Neural cell (in vitro differentiated cells): ENCODE results near the gene FRA10AC1. TPM values are rescaled to one million over a fixed set of nuclear protein-coding genes. Genes with fewer than 3 reads are reported as not detected.

Source experiments
- H2AFZ ChIP-seq: fragments of 200-600, 300-800 bp; sonication (generic), shearing (Covaris generic); 2 replicates; pipeline ENCODE4 v1.6.0; 2014; ENCODE audit warnings: low read depth, mild to moderate bottlenecking, antibody characterized with exemption, low read length, moderate library complexity
- H3F3A ChIP-seq: fragments of 200-600 bp; shearing (Covaris generic); 2 replicates; pipeline ENCODE4 v1.6.1; 2016; ENCODE audit warnings: mild to moderate bottlenecking, moderate library complexity, mixed read lengths, antibody characterized with exemption, low read length; ENCODE audit not compliant: insufficient read depth, poor library complexity, severe bottlenecking
- H3K27ac ChIP-seq: fragments of 200-600, 300-800 bp; sonication (generic), shearing (Covaris generic); 2 replicates; pipeline ENCODE4 v1.5.1; 2014; ENCODE audit warnings: mild to moderate bottlenecking, low read length, moderate library complexity
- H3K27me3 ChIP-seq: fragments of 300-800, 200-600 bp; sonication (generic), shearing (Covaris generic); 2 replicates; pipeline ENCODE4 v1.6.0; 2014; ENCODE audit warnings: mild to moderate bottlenecking, low read depth, low read length, moderate library complexity; ENCODE audit not compliant: insufficient read depth
- H3K36me3 ChIP-seq: fragments of 300-800, 200-600 bp; sonication (generic), shearing (Covaris generic); 2 replicates; pipeline ENCODE4 v1.5.1; 2014; ENCODE audit warnings: mild to moderate bottlenecking, antibody characterized with exemption, low read length, moderate library complexity; ENCODE audit not compliant: insufficient read depth
- H3K4me2 ChIP-seq: fragments of 300-800, 200-600 bp; sonication (generic), shearing (Covaris generic); 2 replicates; pipeline ENCODE4 v1.6.0; 2014; ENCODE audit warnings: mild to moderate bottlenecking, low read length
- H3K4me3 ChIP-seq: fragments of 300-800, 200-600 bp; sonication (generic), shearing (Covaris generic); 2 replicates; pipeline ENCODE4 v1.5.1; 2014; ENCODE audit warnings: mild to moderate bottlenecking, low read length, moderate library complexity
- H3K79me2 ChIP-seq: fragments of 200-600 bp; shearing (Covaris generic); replicated peaks from 2 replicates; pipeline ENCODE4 v1.6.0; 2014; ENCODE audit warnings: mild to moderate bottlenecking, low read length, moderate library complexity; ENCODE audit not compliant: insufficient read depth
- H3K9ac ChIP-seq: fragments of 300-800, 200-600 bp; sonication (generic), shearing (Covaris generic); 2 replicates; pipeline ENCODE4 v1.6.1; 2016; ENCODE audit warnings: mild to moderate bottlenecking, low read length, mixed read lengths
- H3K9me2 ChIP-seq: fragments of 200-600 bp; shearing (Covaris generic); 2 replicates; pipeline ENCODE4 v1.6.1; 2016; ENCODE audit warnings: mild to moderate bottlenecking, low read length, mixed read lengths; ENCODE audit not compliant: insufficient read depth
- H3K9me3 ChIP-seq: fragments of 200-600, 300-800 bp; sonication (generic), shearing (Covaris generic); 2 replicates; pipeline ENCODE4 v1.6.1; 2016; ENCODE audit warnings: mild to moderate bottlenecking, mixed run types, low read length, moderate library complexity, mixed read lengths
- H4K20me1 ChIP-seq: fragments of 200-600 bp; shearing (Covaris generic); 2 replicates; pipeline ENCODE4 v1.6.1; 2016; ENCODE audit warnings: mild to moderate bottlenecking, mixed run types; ENCODE audit not compliant: insufficient read depth
- EP300 ChIP-seq: fragments of 450-650 bp; conservative IDR thresholded peaks from 2 replicates; pipeline ENCODE4 v1.6.1; 2014; ENCODE audit warnings: antibody characterized with exemption, mild to moderate bottlenecking, moderate library complexity; ENCODE audit not compliant: poor library complexity, severe bottlenecking
- EZH2 ChIP-seq: fragments of 200-600, 300-800 bp; shearing (Covaris generic), sonication (generic); IDR thresholded peaks from 2 replicates; pipeline ENCODE4 v1.6.1; 2014; ENCODE audit warnings: antibody characterized with exemption, low read length, borderline replicate concordance, mild to moderate bottlenecking; ENCODE audit not compliant: insufficient read depth, poor library complexity, severe bottlenecking
- MXI1 ChIP-seq: fragments of 450-650 bp; conservative IDR thresholded peaks from 2 replicates; pipeline ENCODE4 v1.6.1; 2014; ENCODE audit warnings: antibody characterized with exemption, mild to moderate bottlenecking; ENCODE audit not compliant: poor library complexity, severe bottlenecking
- POLR2AphosphoS5 ChIP-seq: IDR thresholded peaks from 2 replicates; pipeline ENCODE4 v1.6.1; 2012
- RAD21 ChIP-seq: fragments of 450-650 bp; conservative IDR thresholded peaks from 2 replicates; pipeline ENCODE4 v1.6.1; 2014; ENCODE audit warnings: antibody characterized with exemption, mild to moderate bottlenecking, moderate library complexity
- SMC3 ChIP-seq: fragments of 450-650 bp; conservative IDR thresholded peaks from 2 replicates; pipeline ENCODE4 v1.6.1; 2014; ENCODE audit warnings: antibody characterized with exemption, mild to moderate bottlenecking, moderate library complexity; ENCODE audit not compliant: poor library complexity
- TAF1 ChIP-seq: IDR thresholded peaks from 2 replicates; pipeline ENCODE4 v1.6.1; 2012; ENCODE audit warnings: low read depth
- polyA plus RNA-seq: library from polyadenylated mRNA; depleted of rRNA; stranded (reverse); fragments of >200 nt; gene quantifications from 2 replicates; pipeline ENCODE4 v1.2.3, GENCODE V29; 2014
- TF ChIP-seq, protein P1 (sequence below): fragments of 450-650 bp; IDR thresholded peaks from 2 replicates; pipeline ENCODE4 v1.5.1; 2014; ENCODE audit warnings: antibody characterized with exemption, mild to moderate bottlenecking, moderate library complexity; ENCODE audit not compliant: poor library complexity, severe bottlenecking
- TF ChIP-seq, protein P2 (sequence below): IDR thresholded peaks from 2 replicates; pipeline ENCODE4 v1.6.1; 2012; ENCODE audit warnings: borderline replicate concordance

Gene FRA10AC1
- polyA plus RNA-seq, 1 donor from 2014 or later = 22.8 TPM

DNA sequence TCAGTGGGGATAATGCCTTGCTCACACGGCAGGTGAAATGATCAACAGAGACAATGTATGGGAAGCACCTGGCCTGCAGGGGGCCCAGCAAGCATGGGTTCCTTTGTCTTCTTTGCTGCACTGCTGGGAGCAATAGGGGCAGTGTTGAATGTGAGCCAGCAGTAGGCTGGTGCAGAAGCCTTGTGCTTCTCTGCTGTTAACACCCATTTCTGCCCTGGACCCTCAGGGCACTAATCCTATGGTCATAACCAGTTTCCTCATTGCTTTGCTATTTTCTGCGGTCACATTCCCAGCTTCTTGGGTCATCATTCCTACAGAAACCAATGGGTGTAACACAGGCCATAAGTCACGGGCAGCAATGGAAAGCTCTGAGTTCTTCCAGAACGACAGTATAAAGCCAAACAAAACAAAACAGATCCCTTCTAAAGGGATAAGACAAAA lies 44.5 kb upstream of the FRA10AC1 start:
- Histone ChIP-seq H3K4me3 (no peak overlapping the region), H3F3A (no peaks in the 10 kb centered on the region), H2AFZ (no peak overlapping the region), H3K4me2 (no peak overlapping the region), H3K27ac (no peak overlapping the region), H3K27me3 (no peaks in the 10 kb centered on the region), H3K79me2 (no peaks in the 10 kb centered on the region), H3K36me3 (no peaks in the 10 kb centered on the region), H3K9me2 (no peaks in the 10 kb centered on the region), H3K9ac (no peak overlapping the region), H3K9me3 (no peaks in the 10 kb centered on the region), H4K20me1 (no peaks in the 10 kb centered on the region)
- TF ChIP-seq POLR2AphosphoS5 = no peak
- TF ChIP-seq, protein P1, sequence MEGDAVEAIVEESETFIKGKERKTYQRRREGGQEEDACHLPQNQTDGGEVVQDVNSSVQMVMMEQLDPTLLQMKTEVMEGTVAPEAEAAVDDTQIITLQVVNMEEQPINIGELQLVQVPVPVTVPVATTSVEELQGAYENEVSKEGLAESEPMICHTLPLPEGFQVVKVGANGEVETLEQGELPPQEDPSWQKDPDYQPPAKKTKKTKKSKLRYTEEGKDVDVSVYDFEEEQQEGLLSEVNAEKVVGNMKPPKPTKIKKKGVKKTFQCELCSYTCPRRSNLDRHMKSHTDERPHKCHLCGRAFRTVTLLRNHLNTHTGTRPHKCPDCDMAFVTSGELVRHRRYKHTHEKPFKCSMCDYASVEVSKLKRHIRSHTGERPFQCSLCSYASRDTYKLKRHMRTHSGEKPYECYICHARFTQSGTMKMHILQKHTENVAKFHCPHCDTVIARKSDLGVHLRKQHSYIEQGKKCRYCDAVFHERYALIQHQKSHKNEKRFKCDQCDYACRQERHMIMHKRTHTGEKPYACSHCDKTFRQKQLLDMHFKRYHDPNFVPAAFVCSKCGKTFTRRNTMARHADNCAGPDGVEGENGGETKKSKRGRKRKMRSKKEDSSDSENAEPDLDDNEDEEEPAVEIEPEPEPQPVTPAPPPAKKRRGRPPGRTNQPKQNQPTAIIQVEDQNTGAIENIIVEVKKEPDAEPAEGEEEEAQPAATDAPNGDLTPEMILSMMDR = peak; percentile 22

DNA sequence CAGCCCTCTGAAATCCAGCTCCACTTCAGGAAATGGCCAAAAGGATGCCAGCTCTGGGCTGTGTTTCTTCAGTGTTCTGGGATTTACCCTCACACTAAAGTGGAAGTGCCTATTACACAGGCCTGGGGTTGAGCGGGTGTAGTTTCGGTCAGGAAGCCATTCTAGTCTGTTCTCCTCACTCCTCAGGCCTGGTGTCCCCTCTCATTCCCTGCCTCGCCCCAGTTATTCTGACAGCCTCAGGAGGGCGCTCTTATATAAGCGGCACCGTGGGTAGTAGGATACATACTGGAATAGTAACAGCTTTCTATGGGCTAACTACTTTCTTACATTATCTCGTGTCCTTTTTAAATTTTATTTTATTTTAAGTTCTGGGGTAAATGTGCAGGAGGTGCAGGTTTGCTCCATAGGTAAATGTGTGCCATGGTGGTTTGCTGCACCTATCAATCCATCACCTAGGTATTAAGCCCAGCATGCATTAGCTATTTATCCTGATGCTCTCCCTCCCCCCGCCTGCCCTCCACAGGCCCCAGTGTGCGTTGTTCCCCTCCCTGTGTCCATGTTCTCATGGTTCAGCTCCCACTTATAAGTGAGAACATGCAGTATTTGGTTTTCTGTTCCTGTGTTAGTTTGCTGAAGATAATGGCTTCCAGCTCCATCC lies 43.1 kb upstream of the FRA10AC1 start:
- no peaks in the 10 kb centered on the region for H3K9me3 ChIP-seq
- peak; percentile 31 for TF ChIP-seq RAD21
- no peak for TF ChIP-seq POLR2AphosphoS5
- TF ChIP-seq, protein P1 = peak; percentile 26
- no peaks in the 10 kb centered on the region for H4K20me1 ChIP-seq
- H3K27ac ChIP-seq = no peak overlapping the region
- H3K79me2 ChIP-seq = no peaks in the 10 kb centered on the region
- no peak overlapping the region for H2AFZ ChIP-seq
- no peak overlapping the region for H3K9ac ChIP-seq
- no peak overlapping the region for H3K4me2 ChIP-seq
- H3K27me3 ChIP-seq = no peaks in the 10 kb centered on the region
- H3F3A ChIP-seq = no peaks in the 10 kb centered on the region
- H3K36me3 ChIP-seq = no peaks in the 10 kb centered on the region
- no peaks in the 10 kb centered on the region for H3K9me2 ChIP-seq
- no peak overlapping the region for H3K4me3 ChIP-seq

DNA sequence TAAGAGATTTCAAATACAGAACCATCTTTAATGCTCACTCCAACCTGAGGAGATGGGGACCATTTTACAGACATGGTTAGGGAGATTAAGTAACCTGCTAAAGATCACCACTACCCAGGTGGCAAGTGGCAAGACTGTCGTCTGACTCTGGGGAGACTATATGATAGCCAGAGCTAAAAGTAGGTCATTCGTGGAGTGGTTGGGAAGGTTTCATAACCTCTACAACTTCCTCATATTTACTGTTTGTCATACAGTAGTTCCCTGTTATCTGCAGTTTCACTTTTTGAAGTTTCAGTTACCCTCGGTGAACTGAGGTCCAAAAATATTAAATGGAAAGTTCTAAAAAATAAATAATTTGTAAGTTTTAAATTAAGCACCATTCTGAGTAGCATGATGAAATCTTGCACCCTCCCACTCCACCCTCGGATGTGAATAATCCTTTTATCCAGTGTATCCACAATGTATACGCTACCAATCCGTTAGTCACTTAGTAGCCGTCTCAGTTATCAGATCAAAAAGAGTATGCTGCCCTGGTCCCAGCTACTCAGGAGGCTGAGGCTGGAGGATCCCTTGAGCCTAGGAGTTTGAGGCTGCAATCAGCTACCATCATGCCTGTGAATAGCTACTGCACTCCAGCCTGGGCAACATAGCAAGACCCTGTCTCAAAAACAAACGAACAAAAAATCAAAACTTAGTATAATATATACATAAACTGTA lies 40.4 kb upstream of the FRA10AC1 start:
- Histone ChIP-seq H4K20me1 (no peaks in the 10 kb centered on the region), H3K9me2 (no peaks in the 10 kb centered on the region), H2AFZ (no peak overlapping the region), H3K9me3 (no peaks in the 10 kb centered on the region), H3K4me2 (no peak overlapping the region), H3K27ac (no peak overlapping the region), H3F3A (no peaks in the 10 kb centered on the region), H3K79me2 (no peaks in the 10 kb centered on the region), H3K9ac (no peak overlapping the region), H3K4me3 (no peak overlapping the region), H3K36me3 (no peaks in the 10 kb centered on the region), H3K27me3 (no peaks in the 10 kb centered on the region)
- TF ChIP-seq, protein P2, sequence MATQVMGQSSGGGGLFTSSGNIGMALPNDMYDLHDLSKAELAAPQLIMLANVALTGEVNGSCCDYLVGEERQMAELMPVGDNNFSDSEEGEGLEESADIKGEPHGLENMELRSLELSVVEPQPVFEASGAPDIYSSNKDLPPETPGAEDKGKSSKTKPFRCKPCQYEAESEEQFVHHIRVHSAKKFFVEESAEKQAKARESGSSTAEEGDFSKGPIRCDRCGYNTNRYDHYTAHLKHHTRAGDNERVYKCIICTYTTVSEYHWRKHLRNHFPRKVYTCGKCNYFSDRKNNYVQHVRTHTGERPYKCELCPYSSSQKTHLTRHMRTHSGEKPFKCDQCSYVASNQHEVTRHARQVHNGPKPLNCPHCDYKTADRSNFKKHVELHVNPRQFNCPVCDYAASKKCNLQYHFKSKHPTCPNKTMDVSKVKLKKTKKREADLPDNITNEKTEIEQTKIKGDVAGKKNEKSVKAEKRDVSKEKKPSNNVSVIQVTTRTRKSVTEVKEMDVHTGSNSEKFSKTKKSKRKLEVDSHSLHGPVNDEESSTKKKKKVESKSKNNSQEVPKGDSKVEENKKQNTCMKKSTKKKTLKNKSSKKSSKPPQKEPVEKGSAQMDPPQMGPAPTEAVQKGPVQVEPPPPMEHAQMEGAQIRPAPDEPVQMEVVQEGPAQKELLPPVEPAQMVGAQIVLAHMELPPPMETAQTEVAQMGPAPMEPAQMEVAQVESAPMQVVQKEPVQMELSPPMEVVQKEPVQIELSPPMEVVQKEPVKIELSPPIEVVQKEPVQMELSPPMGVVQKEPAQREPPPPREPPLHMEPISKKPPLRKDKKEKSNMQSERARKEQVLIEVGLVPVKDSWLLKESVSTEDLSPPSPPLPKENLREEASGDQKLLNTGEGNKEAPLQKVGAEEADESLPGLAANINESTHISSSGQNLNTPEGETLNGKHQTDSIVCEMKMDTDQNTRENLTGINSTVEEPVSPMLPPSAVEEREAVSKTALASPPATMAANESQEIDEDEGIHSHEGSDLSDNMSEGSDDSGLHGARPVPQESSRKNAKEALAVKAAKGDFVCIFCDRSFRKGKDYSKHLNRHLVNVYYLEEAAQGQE = no peak
- TF ChIP-seq EP300 (no peak), POLR2AphosphoS5 (no peak), RAD21 (no peak), SMC3 (no peak), TAF1 (no peak), MXI1 (no peak), EZH2 (no peak)
- TF ChIP-seq, protein P1 = no peak
